GM23338 (cell line): Measurements from ENCODE around the gene VWA2. TPM values are rescaled to one million over a fixed set of nuclear protein-coding genes. Genes with fewer than 3 reads are reported as not detected.

ENCODE experiments used
- ATAC-seq: fragments of 200-7000 bp; cut with Tn5 transposase; 3 replicates; pipeline ENCODE4 v1.9.1; 2020
- DNase-seq: peaks from one replicate; pipeline ENCODE4 v3.0.0-alpha.2; 2015; ENCODE audit warnings: low spot score
- H2AFZ ChIP-seq: fragments of 200-600 bp; sonication (generic); 2 replicates; pipeline ENCODE4 v1.8.0; 2016; ENCODE audit warnings: antibody characterized with exemption, mild to moderate bottlenecking, moderate library complexity
- H3F3A ChIP-seq: fragments of 200-600 bp; sonication (generic); replicated peaks from 2 replicates; pipeline ENCODE4 v1.8.0; 2017; ENCODE audit warnings: antibody characterized with exemption, mixed run types, low read depth
- H3K27ac ChIP-seq: fragments of 200-600 bp; sonication (generic); 2 replicates; pipeline ENCODE4 v1.6.1; 2016; ENCODE audit warnings: low read depth
- H3K27me3 ChIP-seq: fragments of 200-600 bp; sonication (generic); 2 replicates; pipeline ENCODE4 v1.8.0; 2016; ENCODE audit warnings: mild to moderate bottlenecking, mixed run types, moderate library complexity; ENCODE audit not compliant: insufficient read depth
- H3K36me3 ChIP-seq: fragments of 200-600 bp; sonication (generic); 2 replicates; pipeline ENCODE4 v1.8.0; 2016; ENCODE audit warnings: mild to moderate bottlenecking; ENCODE audit not compliant: insufficient read depth
- H3K4me1 ChIP-seq: fragments of 200-600 bp; sonication (generic); 2 replicates; pipeline ENCODE4 v1.8.0; 2016; ENCODE audit warnings: mild to moderate bottlenecking, moderate library complexity; ENCODE audit not compliant: insufficient read depth
- H3K4me2 ChIP-seq: fragments of 200-600 bp; sonication (generic); 2 replicates; pipeline ENCODE4 v1.7.1; 2017; ENCODE audit warnings: mixed run types
- H3K4me3 ChIP-seq: fragments of 200-600 bp; sonication (generic); 2 replicates; pipeline ENCODE4 v1.6.1; 2016; ENCODE audit warnings: mixed run types
- H3K79me2 ChIP-seq: fragments of 200-600 bp; sonication (generic); replicated peaks from 2 replicates; pipeline ENCODE4 v1.8.0; 2017; ENCODE audit warnings: mild to moderate bottlenecking; ENCODE audit not compliant: insufficient read depth
- H3K9me2 ChIP-seq: fragments of 200-600 bp; sonication (generic); 2 replicates; pipeline ENCODE4 v1.8.0; 2017; ENCODE audit not compliant: insufficient read depth
- H4K20me1 ChIP-seq: fragments of 200-600 bp; sonication (generic); replicated peaks from 2 replicates; pipeline ENCODE4 v1.8.0; 2017; ENCODE audit warnings: mild to moderate bottlenecking; ENCODE audit not compliant: insufficient read depth
- H3K27ac Mint-ChIP-seq: 2 replicates; pipeline ENCODE4 v1.8.0; 2020; ENCODE audit warnings: inconsistent platforms, mild to moderate bottlenecking, moderate library complexity, mixed read lengths
- H3K27me3 Mint-ChIP-seq: 3 replicates; pipeline ENCODE4 v1.8.0; 2022; ENCODE audit warnings: low read depth, mild to moderate bottlenecking, moderate library complexity, mixed read lengths, inconsistent platforms; ENCODE audit not compliant: insufficient read depth, poor library complexity
- H3K36me3 Mint-ChIP-seq: 3 replicates; pipeline ENCODE4 v1.8.0; 2021; ENCODE audit warnings: low read depth, mild to moderate bottlenecking, inconsistent platforms, moderate library complexity, mixed read lengths
- H3K4me1 Mint-ChIP-seq: 3 replicates; pipeline ENCODE4 v1.8.0; 2020; ENCODE audit warnings: mild to moderate bottlenecking, inconsistent platforms, mixed read lengths
- H3K4me3 Mint-ChIP-seq: 3 replicates; pipeline ENCODE4 v1.8.0; 2021; ENCODE audit warnings: moderate library complexity, mild to moderate bottlenecking, inconsistent platforms, mixed read lengths
- H3K9me3 Mint-ChIP-seq: 3 replicates; pipeline ENCODE4 v1.8.0; 2020; ENCODE audit warnings: moderate library complexity, mild to moderate bottlenecking, inconsistent platforms, mixed read lengths
- CREB1 ChIP-seq: fragments of 250-450 bp; sonication (Bioruptor Pico); IDR thresholded peaks from 2 replicates; pipeline ENCODE4 v1.5.0; 2020; ENCODE audit warnings: low read depth, mild to moderate bottlenecking, moderate library complexity
- CTCF ChIP-seq, 2 experiments: fragments of 200-600 bp in 1 of 2; sonication (generic) in 1 of 2; conservative IDR thresholded peaks; 2 replicates each; pipeline versions ENCODE4 v1.5.1 to v1.6.1; 2016 to 2017; ENCODE audit warnings: antibody characterized with exemption in 2 of 2, low read depth in 2 of 2, mild to moderate bottlenecking in 2 of 2, moderate library complexity in 1 of 2
- ETS1 ChIP-seq: IDR thresholded peaks from 2 replicates; pipeline ENCODE4 v1.6.1; 2016; ENCODE audit warnings: antibody characterized with exemption
- EZH2 ChIP-seq: fragments of 200-600 bp; sonication (generic); IDR thresholded peaks from one replicate; pipeline ENCODE4 v1.8.0; 2017; ENCODE audit warnings: antibody characterized with exemption, mild to moderate bottlenecking, low read depth; ENCODE audit not compliant: unreplicated experiment
- EZH2phosphoT487 ChIP-seq: fragments of 200-600 bp; sonication (generic); IDR thresholded peaks from one replicate; pipeline ENCODE4 v1.8.1; 2018; ENCODE audit warnings: antibody characterized with exemption; ENCODE audit not compliant: unreplicated experiment
- JUNB ChIP-seq: IDR thresholded peaks from one replicate; pipeline ENCODE4 v1.6.1; 2016; ENCODE audit warnings: antibody characterized with exemption; ENCODE audit not compliant: unreplicated experiment
- NANOG ChIP-seq: IDR thresholded peaks from 2 replicates; pipeline ENCODE4 v1.6.1; 2016; ENCODE audit warnings: antibody characterized with exemption, borderline replicate concordance
- POLR2AphosphoS5 ChIP-seq: IDR thresholded peaks from 2 replicates; pipeline ENCODE4 v1.6.1; 2016; ENCODE audit warnings: antibody characterized with exemption, low read depth
- REST ChIP-seq: IDR thresholded peaks from one replicate; pipeline ENCODE4 v1.6.1; 2018; ENCODE audit warnings: antibody characterized with exemption; ENCODE audit not compliant: unreplicated experiment
- STAT1 ChIP-seq: IDR thresholded peaks from one replicate; pipeline ENCODE4 v1.6.1; 2016; ENCODE audit warnings: antibody characterized with exemption; ENCODE audit not compliant: unreplicated experiment
- ZNF114 ChIP-seq: fragments of 250-450 bp; sonication (Bioruptor Pico); IDR thresholded peaks from 2 replicates; pipeline ENCODE4 v1.5.0; 2020; ENCODE audit warnings: mild to moderate bottlenecking, moderate library complexity
- ZNF331 ChIP-seq: fragments of 250-450 bp; sonication (Bioruptor Pico); IDR thresholded peaks from 2 replicates; pipeline ENCODE4 v1.5.0; 2020; ENCODE audit warnings: low read depth, mild to moderate bottlenecking, moderate library complexity
- ZNF462 ChIP-seq: fragments of 250-450 bp; sonication (Bioruptor Pico); IDR thresholded peaks from 2 replicates; pipeline ENCODE4 v1.5.0; 2020; ENCODE audit warnings: mild to moderate bottlenecking, moderate library complexity
- polyA plus RNA-seq: library from polyadenylated mRNA; unstranded; fragments of >200 nt; fragmentation: Nextera tagmentation; extraction: Ambion mirVana; gene quantifications from 2 replicates; pipeline ENCODE4 v1.2.1, GENCODE V29; 2016
- total RNA-seq: library from RNA; depleted of rRNA; stranded (reverse); fragments of >200 nt; shearing (Covaris generic); gene quantifications from 2 replicates; pipeline ENCODE4 v1.2.3, GENCODE V29; 2014

Gene VWA2
- total and polyA plus RNA-seq, 2 experiments from 2014 or later = 0.48 to 3.7 TPM

DNA sequence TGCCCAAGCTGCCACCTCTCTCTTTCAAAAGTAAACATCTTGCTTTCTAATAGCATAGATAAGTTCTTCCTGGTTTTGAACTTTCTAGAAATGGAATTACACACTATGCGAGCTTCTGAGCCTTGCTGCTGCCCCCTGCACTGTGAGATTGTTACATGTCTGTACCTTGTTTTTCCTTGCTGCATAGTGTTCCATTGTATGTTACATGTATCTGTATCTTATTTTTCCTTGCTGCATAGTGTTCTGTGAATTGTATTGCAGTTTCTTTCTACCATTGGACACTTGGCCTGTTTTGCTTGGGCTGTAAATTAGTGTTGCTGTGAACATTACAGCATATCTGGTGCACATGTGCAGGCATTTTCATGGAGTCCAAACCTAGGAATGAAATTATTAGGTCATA lies 24.0 kb upstream of the VWA2 start:
- H3K27ac Mint-ChIP-seq = no peak overlapping the region

More for the DNA sequence above, 24.0 kb upstream of the VWA2 start:
- Mint-ChIP-seq H3K27me3 (no peaks in the 10 kb centered on the region), H3K4me1 (no peaks in the 10 kb centered on the region), H3K4me3 (no peak overlapping the region), H3K9me3 (no peaks in the 10 kb centered on the region), H3K36me3 (no peaks in the 10 kb centered on the region)
- Histone ChIP-seq H3F3A (no peaks in the 10 kb centered on the region), H3K27me3 (no peaks in the 10 kb centered on the region), H3K27ac (no peak overlapping the region), H3K4me1 (no peaks in the 10 kb centered on the region), H4K20me1 (no peaks in the 10 kb centered on the region), H3K36me3 (no peaks in the 10 kb centered on the region), H3K9me2 (no peaks in the 10 kb centered on the region), H2AFZ (no peak overlapping the region), H3K4me2 (no peak overlapping the region), H3K79me2 (no peaks in the 10 kb centered on the region), H3K4me3 (no peak overlapping the region)
- DNase-seq = no peak
- TF ChIP-seq CTCF (conservative IDR thresholded peaks at IDR 0.05; ENCODE audit: low read depth in 2 of 2) (no peak), ZNF462 (CRISPR knock-in tag) (no peak), EZH2 (no peak), ETS1 (no peak), ZNF331 (CRISPR knock-in tag) (no peak), EZH2phosphoT487 (no peak), CREB1 (CRISPR knock-in tag) (no peak), NANOG (no peak), JUNB (no peak), POLR2AphosphoS5 (no peak), REST (no peak), STAT1 (no peak), ZNF114 (CRISPR knock-in tag) (no peak)
- no peak for ATAC-seq
